ENCODE measurements around the gene TMEM125. TPM values are rescaled to one million over a fixed set of nuclear protein-coding genes. Genes with fewer than 3 reads are reported as not detected.

The TMEM125 gene
- total RNA-seq, 2 experiments from 2014 or later, result not detected

DNA sequence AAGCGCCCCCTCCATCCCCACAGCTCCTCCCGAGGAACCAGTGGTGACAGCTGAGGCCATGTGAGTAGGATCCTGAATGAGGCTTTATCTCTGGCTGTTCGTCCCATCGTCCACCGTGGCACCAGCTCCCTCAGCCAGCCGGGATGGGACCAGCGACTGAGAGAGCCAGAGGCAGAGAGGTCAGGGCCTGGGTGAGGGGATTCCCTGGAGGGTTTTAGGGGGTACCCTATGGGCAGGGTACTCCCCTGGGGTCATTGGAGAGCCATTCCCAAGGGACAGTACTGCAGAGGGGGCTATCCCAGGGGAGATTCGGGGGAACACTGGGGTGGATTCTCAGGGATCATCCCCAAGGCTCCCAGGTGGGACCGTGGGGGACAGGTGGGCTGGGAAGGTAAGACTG is 2.4 kb downstream of the TMEM125 start:
- POLR2A ChIA-PET, result no interaction called here
- CTCF ChIA-PET, result no interaction called here

DNA sequence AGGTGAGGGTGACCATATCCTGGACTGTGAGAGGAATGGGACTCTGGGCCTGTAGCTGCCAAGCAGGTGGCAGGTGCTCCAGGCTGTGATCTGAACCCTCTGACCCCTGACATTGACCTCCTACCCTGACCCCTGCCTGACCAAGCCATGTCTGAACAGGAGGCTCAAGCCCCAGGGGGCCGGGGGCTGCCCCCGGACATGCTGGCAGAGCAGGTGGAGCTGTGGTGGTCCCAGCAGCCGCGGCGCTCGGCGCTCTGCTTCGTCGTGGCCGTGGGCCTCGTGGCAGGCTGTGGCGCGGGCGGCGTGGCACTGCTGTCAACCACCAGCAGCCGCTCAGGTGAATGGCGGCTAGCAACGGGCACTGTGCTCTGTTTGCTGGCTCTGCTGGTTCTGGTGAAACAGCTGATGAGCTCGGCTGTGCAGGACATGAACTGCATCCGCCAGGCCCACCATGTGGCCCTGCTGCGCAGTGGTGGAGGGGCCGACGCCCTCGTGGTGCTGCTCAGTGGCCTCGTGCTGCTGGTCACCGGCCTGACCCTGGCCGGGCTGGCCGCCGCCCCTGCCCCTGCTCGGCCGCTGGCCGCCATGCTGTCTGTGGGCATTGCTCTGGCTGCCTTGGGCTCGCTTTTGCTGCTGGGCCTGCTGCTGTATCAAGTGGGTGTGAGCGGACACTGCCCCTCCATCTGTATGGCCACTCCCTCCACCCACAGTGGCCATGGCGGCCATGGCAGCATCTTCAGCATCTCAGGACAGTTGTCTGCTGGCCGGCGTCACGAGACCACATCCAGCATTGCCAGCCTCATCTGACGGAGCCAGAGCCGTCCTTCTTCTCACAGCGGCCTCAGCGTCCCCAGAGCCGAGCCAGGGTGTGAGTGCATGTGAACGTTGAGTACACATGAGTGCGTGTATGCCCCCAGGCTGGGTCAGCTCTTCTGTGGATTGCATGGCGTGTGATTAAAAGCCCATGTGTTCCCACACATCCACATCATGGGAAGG is 3.1 kb downstream of the TMEM125 start:
- POLR2A ChIA-PET, result no interaction called here
- CTCF ChIA-PET, result no interaction called here

DNA sequence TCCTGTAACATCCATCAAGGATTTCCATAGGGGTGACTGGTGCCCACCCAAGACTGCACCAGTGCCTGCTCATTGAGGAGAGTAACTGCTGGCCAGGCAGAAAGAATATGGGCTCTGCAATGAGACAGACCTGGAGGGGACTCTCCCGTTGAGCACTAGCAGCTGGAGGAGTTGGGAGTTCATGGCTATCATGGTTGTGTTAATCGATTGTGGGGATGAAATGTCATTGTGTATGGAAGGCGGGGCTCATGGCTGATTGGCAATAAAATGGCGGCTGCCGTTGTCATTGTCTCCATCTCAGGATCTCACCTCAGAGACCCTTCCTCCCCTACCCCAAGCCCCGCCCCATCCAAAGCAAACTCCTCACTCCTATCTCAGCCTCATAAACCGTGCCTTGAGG is 3.9 kb downstream of the TMEM125 start:
- CTCF ChIA-PET, result no interaction called here
- POLR2A ChIA-PET, result no interaction called here

DNA sequence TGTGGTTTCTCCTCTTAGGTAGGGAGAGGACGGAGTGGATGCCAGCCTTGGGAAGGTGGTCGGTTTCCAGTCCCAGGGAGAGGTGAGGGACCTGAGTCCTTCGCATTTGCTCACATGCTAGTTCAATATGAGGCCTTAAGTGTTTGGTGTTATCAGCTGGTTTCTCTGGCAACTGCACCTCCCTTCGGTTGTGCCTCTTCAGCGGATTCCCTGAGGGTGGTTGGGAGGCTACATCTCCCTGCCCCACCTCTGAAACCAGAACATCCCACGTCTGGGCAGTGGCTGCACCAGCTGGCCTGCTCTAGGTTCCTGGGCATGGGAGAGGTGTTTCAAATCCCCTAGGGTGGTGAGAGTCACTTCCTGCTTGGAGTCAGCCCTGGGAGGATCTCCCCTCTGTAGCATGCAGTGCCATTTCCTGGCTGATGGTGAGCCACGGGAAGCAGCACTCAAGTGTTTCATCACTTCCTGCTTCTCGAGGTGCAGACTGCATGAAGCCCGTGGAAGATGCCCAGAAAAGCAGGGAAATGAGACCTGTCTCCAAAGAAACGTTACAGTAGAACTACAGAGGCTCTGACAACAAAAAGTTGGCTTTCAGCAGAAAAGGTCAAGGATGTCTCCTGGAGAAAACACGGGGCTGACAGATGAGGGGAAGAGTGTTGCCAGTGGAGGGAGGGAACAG is 4.5 kb downstream of the TMEM125 start:
- CTCF ChIA-PET, result no interaction called here
- POLR2A ChIA-PET, result no interaction called here

DNA sequence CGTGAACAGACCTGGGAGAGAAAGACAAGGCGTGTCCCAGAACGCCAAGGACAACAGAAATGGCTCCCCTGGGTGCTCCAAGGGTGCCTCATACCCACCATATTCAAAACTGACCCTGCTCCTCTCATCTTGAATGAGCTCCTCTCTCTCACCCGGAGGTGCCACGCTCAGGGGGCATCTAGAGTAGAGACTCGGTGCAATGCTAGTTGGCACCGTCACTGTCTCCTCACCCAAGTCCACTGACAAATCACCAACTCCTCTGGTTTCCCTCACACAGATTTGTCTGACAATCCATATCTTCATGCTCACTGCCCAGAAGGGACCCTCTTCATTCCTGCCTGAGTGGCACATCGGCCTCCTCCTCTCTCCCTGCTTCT is 5.0 kb downstream of the TMEM125 start:
- CTCF ChIA-PET, result no interaction called here
- POLR2A ChIA-PET, result no interaction called here

DNA sequence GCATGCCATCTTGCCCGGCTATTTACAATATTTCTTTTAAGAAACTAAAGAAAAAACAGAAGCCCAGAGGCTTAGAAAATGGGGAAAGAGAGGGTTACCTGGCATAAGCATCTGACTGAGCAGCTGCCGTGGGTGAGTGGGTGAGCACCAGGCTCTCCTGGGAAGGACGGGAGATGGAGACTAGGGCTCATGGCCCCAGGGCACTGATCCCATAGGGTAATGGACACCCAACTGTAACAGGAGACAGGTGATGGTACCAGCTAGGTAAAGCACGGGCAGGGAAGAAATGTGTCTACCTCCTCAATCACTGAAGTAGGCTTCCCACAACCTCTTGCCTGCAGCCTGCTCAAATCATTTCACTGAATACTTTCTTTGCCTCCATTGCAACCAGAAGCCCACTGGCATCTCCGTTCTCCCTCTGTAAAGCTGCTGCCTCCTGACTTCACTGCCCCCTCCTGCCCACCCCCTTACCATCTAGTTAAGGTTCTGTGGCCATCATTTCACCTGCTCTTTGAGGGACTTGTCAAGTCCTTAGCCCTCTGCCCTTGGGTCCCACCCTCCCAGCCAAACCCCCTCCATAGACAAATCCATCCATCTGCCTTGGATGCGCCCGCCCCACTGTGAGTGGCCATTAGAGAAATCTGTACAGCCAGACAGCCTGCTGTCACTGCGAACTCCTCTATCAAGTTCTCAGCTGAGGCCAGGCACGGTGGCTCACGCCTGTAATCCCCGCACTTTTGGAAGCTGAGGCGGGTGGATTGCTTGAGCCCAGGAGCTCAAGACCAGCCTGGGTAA is 6.2 kb downstream of the TMEM125 start:
- POLR2A ChIA-PET, result no interaction called here
- CTCF ChIA-PET, result interaction anchor here (0.5 kb wide), 1 partner anchor 162 kb away, joined by 3 read pairs; no protein-coding TSS in a partner anchor

DNA sequence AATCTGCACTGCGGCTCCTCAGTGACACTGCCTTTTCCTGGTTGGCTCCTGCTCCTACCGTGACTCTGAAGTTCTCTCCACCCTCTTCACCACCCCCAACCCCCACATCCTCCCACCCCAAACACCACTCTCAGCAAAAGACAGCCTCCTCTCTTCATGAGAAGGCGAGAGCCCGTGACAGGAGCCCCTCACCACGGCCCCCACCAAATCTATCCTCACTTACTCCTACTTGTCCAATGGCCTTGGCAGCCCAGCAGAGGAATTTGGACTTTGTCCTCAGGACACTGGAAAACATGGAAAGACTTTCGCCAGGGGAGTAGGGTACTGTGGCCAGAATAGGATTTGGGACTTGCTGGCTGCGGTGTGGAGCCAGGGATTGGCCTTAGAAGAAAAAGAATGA is 6.9 kb downstream of the TMEM125 start:
- ChIA-PET CTCF (no interaction called here), POLR2A (no interaction called here)

DNA sequence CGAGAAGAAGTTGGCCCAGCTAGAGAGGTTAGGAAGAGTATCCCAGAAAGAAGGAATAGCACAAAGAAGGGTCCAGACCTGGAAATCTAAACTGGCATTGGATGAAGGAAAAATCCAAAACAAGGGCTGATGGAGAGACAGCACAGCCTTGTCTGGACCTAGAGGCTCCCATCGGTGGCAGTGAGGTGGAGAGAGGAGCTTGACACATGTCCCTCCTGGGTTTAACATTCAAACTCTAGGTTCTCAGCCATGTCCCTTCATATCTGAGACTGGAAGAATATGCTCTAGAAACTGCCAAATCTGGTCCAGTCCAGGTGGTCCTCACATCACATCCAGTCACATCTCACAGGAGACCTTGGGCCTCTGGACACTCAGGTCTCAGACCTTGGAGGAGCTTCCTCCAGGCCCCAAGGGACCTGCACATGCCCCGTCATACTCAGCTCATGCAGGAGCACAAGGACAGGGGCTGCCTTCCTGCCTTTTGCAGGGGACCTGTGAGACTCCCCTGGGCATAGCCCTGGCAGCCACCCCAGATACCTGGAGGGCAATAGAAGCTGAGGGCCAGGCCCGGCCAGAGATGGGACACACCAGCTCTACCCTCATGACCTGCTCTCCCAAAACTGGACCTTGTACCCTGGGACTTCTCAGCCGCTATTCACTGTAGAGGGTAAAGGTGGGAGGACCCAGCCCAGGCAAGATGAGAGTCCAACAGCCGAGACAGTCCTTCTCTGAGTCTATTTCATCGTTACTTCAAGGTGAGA is 7.5 kb downstream of the TMEM125 start:
- ChIA-PET POLR2A (no interaction called here), CTCF (no interaction called here)

DNA sequence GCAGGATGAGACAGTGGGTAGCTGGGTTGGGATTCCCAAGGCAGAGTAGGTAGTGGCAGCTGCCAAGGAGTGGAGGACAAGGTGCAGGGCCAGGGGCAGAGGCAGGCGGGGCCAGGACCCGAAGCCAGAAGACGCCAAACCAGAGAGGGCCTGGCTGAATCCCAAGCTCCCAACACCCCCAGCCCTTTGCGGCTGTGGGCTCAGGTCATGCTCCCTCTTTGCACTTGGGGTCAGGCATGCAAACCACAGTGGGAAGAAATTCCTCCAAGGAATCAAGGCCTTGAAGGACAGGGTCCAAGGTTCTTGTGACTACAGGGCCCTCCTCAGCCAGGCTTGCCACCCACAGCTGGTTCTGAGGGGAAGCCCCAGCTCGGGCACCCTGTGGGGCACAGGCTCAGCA is 9.4 kb downstream of the TMEM125 start:
- ChIA-PET POLR2A (no interaction called here), CTCF (no interaction called here)

DNA sequence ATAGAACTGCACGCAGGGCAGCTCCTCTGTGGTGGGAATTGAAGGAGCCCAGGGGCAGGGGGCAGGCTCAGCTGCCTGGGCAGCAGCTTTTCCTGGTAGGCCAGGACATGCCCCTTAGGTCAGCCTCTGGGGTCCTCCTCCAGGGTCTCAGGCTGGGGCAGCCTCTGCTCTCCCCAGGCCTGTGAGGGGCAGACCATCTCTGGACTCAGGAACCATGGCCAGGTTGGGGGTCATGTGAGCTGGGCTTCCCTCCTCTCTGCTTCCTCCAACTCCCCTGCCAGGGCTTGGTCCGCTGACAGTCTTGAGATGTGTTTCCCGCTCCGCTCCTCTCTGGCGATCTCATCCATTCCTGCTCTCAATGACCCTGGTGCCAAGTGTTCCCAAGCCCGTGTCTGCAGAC is 9.9 kb downstream of the TMEM125 start:
- CTCF ChIA-PET, result no interaction called here
- POLR2A ChIA-PET, result no interaction called here

DNA sequence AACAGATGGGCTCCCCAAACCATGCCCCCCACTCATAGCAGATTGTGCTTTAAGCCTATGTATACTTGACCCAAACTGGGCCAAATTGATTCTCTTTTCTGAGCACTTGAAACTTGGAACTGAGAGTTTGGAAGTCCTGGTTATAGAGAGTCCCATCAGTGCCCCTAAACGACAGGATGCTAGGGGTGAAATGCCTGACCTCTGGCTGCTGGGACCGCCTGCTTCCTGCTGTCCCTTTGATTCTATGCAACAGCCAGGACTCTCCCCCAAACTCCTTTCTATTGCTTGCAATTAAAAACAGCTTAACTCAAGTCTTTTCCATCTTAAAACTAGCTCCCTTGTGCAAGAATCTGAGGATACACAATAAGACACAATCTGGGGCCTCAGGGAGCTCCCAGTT is 10.9 kb downstream of the TMEM125 start:
- ChIA-PET POLR2A (no interaction called here), CTCF (no interaction called here)

DNA sequence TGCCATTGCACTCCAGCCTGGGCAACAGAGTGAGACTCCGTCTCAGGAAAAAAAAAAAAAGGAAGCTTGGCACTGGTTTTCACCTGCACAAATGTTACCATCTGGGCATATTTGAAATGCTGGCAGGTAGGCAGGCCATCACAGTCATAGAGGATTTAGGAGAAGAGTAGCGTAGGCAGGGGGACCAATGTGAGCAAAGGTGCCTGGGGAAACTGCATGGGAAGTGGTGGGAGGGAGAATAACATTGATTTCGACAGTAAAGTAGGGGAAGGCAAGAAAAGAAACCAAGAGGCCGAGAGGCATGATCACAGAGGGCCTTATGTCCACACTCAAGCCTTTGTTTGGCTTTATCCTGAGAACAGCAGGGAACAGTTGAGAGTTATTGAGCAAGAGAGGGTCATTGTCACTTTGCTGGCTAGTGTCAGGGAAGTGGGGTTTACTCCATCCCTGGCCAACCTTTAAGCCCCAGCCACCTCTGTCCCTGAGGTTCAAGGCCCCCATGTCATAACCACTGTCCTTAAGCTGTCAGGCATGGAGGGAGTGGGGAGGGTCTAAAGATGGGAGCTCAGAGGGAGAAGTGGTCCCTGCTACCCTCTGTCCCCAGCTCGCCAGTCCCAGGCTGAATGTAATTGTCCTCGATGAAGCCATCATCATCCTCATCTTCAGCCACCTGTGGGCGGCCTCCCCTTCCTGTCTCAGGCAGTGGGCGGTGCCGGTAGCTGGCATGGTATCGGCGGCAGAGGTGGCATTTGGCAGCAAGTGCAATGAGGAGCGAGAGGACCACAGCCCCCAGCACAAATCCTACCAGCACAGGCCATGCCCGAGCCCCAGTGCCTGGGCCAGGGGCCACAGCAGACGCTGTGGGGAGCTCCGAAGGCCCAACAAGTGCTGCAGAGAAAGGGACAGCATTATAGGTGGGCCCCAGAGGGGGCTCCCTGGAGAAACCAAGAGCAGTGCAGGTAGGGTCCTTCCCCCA is 12.7 kb downstream of the TMEM125 start:
- ChIA-PET CTCF (no interaction called here), POLR2A (interaction anchor here (0.6 kb wide), 1 partner anchor 24 kb away, joined by 3 read pairs; no protein-coding TSS in a partner anchor)

DNA sequence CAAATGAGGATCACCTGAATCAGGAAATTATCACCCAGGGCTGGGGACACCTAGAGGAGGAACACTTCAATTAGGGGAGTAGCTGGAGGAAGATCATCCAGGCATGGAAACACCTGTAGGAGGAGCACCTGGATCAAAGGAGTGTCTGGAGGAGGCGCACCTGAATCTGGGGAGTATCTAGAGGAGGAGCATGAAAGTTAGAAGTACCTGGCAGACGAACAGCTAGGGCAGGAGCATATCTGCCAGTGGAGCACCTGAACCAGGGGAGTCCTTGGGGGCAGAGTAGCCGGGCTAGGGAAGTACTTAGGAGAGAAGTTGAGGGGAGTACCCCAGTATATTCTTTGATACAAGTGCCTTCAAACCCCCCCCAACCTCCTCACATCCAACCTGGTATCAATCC is 14.3 kb downstream of the TMEM125 start:
- ChIA-PET CTCF (no interaction called here), POLR2A (no interaction called here)

DNA sequence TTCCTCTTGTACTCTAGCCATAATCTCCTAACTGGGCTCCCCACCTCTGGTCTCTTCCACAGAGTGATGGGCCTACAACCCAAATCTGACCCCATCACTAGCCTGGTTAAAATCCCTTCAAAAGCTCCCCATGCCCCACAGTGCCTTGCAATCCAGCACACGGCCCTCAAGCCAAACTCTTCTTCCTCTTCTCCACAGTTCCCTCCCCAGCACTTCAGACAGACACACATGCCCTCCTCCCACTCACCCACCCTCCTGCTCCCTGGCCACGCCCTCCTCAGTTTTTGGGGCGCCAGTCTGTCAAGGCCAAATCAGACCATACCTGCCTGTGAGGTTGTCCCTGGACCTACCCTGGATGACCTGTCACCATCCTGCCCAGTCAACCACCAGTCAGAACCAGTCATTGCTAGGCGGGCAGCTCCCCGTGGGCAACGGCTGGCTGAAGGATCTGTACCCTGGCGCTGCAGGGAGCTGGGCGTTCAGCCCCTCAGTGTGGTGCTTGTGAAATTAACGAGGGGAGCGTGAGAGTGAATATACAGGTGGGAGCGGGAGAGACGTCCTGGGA is 14.8 kb downstream of the TMEM125 start:
- ChIA-PET POLR2A (no interaction called here), CTCF (no interaction called here)

DNA sequence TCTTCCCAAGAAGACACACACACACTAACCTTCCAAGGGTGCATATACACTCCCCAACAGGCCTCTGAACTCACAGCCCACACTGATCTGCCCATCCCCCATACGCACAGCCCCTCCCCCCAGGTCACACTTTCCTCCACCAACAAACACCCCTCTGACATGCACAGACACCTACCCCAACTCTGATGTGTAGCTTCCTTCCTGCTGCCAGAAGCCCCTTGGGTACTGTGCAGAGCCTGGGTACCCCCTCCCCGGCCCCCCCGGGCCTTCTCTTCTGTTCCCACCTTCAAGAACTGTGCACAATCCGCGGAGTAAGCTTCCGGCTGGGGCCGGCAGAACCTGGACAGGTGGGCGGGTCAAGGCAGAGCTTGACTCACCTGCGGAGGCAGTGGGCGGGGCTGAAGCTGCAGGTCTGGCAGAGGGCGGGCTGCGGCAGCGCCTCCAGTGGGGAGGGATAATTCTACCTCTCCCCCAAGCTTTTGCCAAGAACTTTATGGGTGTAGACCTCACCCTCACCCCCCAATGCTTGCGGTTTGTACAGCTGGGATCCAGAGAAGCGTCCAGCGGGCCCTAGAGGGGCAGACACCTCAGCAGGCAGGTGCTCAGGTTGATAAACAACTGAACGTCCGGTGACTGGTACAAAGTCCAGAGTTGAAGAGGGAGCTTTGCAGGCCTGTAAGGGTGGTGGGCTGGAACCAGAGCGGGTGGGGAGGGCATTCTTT is 15.6 kb downstream of the TMEM125 start, which contains the start of gene C1orf210:
TSS of gene C1orf210 (minus strand) at position 313 of the 722 bp plus-strand sequence. CDS start 2,311 bp downstream, outside the sequence.
- POLR2A ChIA-PET, result no interaction called here
- CTCF ChIA-PET, result no interaction called here

DNA sequence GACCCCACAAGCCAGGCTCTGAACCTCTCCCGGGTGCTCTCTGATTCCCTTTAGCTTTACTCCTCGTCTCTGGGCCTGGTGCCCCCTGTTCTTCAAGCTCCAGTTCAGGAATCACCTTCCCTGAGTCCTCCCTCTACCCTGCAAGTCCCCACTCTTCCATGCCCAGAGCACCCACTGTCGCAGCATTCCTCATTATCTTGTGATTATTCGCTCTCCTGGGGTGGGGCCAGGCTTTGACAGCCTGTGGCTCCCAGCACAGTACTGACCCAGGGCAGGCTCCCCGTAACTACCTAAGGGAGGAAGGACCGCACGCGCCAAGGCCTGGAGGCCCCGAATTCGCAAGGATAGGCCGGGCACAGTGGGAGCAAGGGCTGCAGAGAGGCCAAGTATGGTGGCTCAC is 16.3 kb downstream of the TMEM125 start:
- ChIA-PET CTCF (no interaction called here), POLR2A (no interaction called here)

DNA sequence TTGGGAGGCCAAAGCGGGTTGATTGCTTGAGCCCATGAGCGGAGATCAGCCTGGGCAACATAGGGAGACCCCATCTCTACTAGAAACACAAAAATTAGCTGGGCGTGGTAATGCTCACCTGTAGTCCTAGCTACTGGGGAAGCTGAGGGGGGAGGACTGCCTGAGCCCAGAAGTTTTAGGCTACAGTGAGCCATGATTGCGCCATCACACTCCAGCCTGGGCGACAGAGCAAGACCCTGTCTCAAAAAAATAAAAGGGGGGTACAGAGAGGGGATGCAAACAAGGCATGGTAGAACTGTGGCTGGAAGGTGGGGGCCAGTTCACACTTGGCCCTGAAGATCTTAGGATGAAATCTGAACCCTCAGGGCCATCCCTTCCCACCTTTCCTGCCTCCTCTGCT is 16.8 kb downstream of the TMEM125 start:
- POLR2A ChIA-PET, result no interaction called here

More for the DNA sequence above, 16.8 kb downstream of the TMEM125 start:
- CTCF ChIA-PET, result no interaction called here
